NCI-H524 treated with DMSO at 0.1 percent for 48 hours (cell line): Measurements from ENCODE around the gene DIP2C.
"Not testable (repeated sequence)": the region's sequence is repeated elsewhere in the genome, so short reads cannot be mapped to it uniquely, and the experiment has no call there.

Experiments used
- DNase-seq: peaks from one replicate; lab custom pipeline; 2025; lab: John Stamatoyannopoulos, UW

DIP2C gene

GRCh38 chr10:442209-442608 lies 247.3 kb downstream of the DIP2C start:
- no peak for DNase-seq

GRCh38 chr10:441659-442058 lies 247.8 kb downstream of the DIP2C start:
- DNase-seq = no peak

- DNase-seq = no peak
Observed at GRCh38 chr10:440127-440526, 249.3 kb downstream of the DIP2C start.

- no peak for DNase-seq
Observed at GRCh38 chr10:437698-438490, 251.6 kb downstream of the DIP2C start.

- DNase-seq = no peak
Observed at GRCh38 chr10:436911-437665, 252.4 kb downstream of the DIP2C start.

GRCh38 chr10:436013-436697 lies 253.3 kb downstream of the DIP2C start:
- DNase-seq = no peak

- DNase-seq = no peak
Observed at GRCh38 chr10:435397-435796, 254.1 kb downstream of the DIP2C start.

- DNase-seq = no peak
Observed at GRCh38 chr10:429696-430095, 259.8 kb downstream of the DIP2C start.

- DNase-seq = no peak
Observed at GRCh38 chr10:427761-428519, 261.5 kb downstream of the DIP2C start.

GRCh38 chr10:425365-425764 lies 264.1 kb downstream of the DIP2C start:
- not testable (repeated sequence) for DNase-seq

GRCh38 chr10:424724-425123 lies 264.7 kb downstream of the DIP2C start:
- not testable (repeated sequence) for DNase-seq

GRCh38 chr10:423178-423577 lies 266.3 kb downstream of the DIP2C start:
- no peak for DNase-seq

- no peak for DNase-seq
Observed at GRCh38 chr10:422675-423074, 266.8 kb downstream of the DIP2C start.

GRCh38 chr10:422241-422640 lies 267.2 kb downstream of the DIP2C start:
- DNase-seq = no peak

GRCh38 chr10:421170-421569 lies 268.3 kb downstream of the DIP2C start:
- DNase-seq = no peak

GRCh38 chr10:420154-421121 lies 269.0 kb downstream of the DIP2C start:
- DNase-seq = no peak

- no peak for DNase-seq
Observed at GRCh38 chr10:418894-419293, 270.6 kb downstream of the DIP2C start.

GRCh38 chr10:418226-418625 lies 271.2 kb downstream of the DIP2C start:
- DNase-seq = no peak

- DNase-seq = no peak
Observed at GRCh38 chr10:416091-416515, 273.4 kb downstream of the DIP2C start.

- DNase-seq = no peak
Observed at GRCh38 chr10:413662-414071, 275.8 kb downstream of the DIP2C start.

- DNase-seq = no peak
Observed at GRCh38 chr10:412109-412508, 277.4 kb downstream of the DIP2C start.
